Nephron progenitor cell (in vitro differentiated cells): ENCODE data around the gene DOK3.
A peak's percentile ranks its signal among the peaks of the same experiment; 100 is the strongest.

Experiments used
- DNase-seq: peaks from one replicate; pipeline ENCODE4 v3.0.0; 2021
- H3K27ac Mint-ChIP-seq: 2 replicates; pipeline ENCODE4 v1.8.0; 2021; ENCODE audit warnings: mild to moderate bottlenecking, moderate library complexity, mixed read lengths
- H3K27me3 Mint-ChIP-seq: 2 replicates; pipeline ENCODE4 v1.8.0; 2021; ENCODE audit warnings: mild to moderate bottlenecking, low read depth, mixed read lengths; ENCODE audit not compliant: poor library complexity
- H3K36me3 Mint-ChIP-seq: 2 replicates; pipeline ENCODE4 v1.8.0; 2021; ENCODE audit warnings: low read depth, mixed read lengths
- H3K4me1 Mint-ChIP-seq: 2 replicates; pipeline ENCODE4 v1.8.0; 2021; ENCODE audit warnings: mixed read lengths
- H3K4me3 Mint-ChIP-seq: 2 replicates; pipeline ENCODE4 v1.8.0; 2021; ENCODE audit warnings: mild to moderate bottlenecking, moderate library complexity, mixed read lengths
- H3K9me3 Mint-ChIP-seq: 2 replicates; pipeline ENCODE4 v1.8.0; 2021; ENCODE audit warnings: mild to moderate bottlenecking, moderate library complexity, mixed read lengths
- CTCF ChIP-seq: fragments of 200-600 bp; sonication (generic); IDR thresholded peaks from 2 replicates; pipeline ENCODE4 v1.5.0; 2021; ENCODE audit warnings: antibody characterized with exemption

DOK3 gene

GRCh38 chr5:177505075-177505474, 4.6 kb downstream of the DOK3 start:
- TF ChIP-seq CTCF, result no peak
- Mint-ChIP-seq H3K27me3 (no peaks in the 10 kb centered on the region), H3K36me3 (peaks cover 12% of the 10 kb centered on the region), H3K9me3 (no peaks in the 10 kb centered on the region), H3K4me3 (no peak overlapping the region), H3K27ac (no peak overlapping the region), H3K4me1 (peaks cover 33% of the 10 kb centered on the region)
- no peak for DNase-seq

GRCh38 chr5:177504086-177505056, 5.3 kb downstream of the DOK3 start:
- peaks cover 12% of the 10 kb centered on the region for H3K36me3 Mint-ChIP-seq
- H3K27ac Mint-ChIP-seq, result no peak overlapping the region
- no peak for TF ChIP-seq CTCF
- H3K27me3 Mint-ChIP-seq, result peaks cover 4% of the 10 kb centered on the region
- H3K9me3 Mint-ChIP-seq, result no peaks in the 10 kb centered on the region
- H3K4me1 Mint-ChIP-seq, result peaks cover 33% of the 10 kb centered on the region
- no peak overlapping the region for H3K4me3 Mint-ChIP-seq
- DNase-seq, result no peak

GRCh38 chr5:177503351-177504085, 6.1 kb downstream of the DOK3 start:
- Mint-ChIP-seq H3K9me3 (no peaks in the 10 kb centered on the region), H3K27ac (no peak overlapping the region), H3K36me3 (peaks cover 12% of the 10 kb centered on the region), H3K27me3 (peaks cover 12% of the 10 kb centered on the region), H3K4me3 (no peak overlapping the region), H3K4me1 (peaks cover 35% of the 10 kb centered on the region)
- no peak for DNase-seq
- TF ChIP-seq CTCF, result no peak

- TF ChIP-seq CTCF, result no peak
- DNase-seq, result no peak
- Mint-ChIP-seq H3K36me3 (peaks cover 11% of the 10 kb centered on the region), H3K9me3 (no peaks in the 10 kb centered on the region), H3K27ac (peak overlapping the region; percentile 76), H3K4me3 (no peak overlapping the region), H3K27me3 (peaks cover 16% of the 10 kb centered on the region), H3K4me1 (peaks cover 42% of the 10 kb centered on the region)
Measured at GRCh38 chr5:177502886-177503285, 6.7 kb downstream of the DOK3 start.

- H3K4me3 Mint-ChIP-seq, result no peak overlapping the region
- DNase-seq, result no peak
- peaks cover 16% of the 10 kb centered on the region for H3K27me3 Mint-ChIP-seq
- H3K36me3 Mint-ChIP-seq, result peaks cover 3% of the 10 kb centered on the region
- H3K27ac Mint-ChIP-seq, result no peak overlapping the region
- no peak for TF ChIP-seq CTCF
- H3K9me3 Mint-ChIP-seq, result no peaks in the 10 kb centered on the region
- peaks cover 45% of the 10 kb centered on the region for H3K4me1 Mint-ChIP-seq
Measured at GRCh38 chr5:177501874-177502678, 7.5 kb downstream of the DOK3 start.
